OCI-LY3 (cell line): ENCODE data around the gene TRMT1.

ENCODE experiments used
- H2AFZ ChIP-seq: fragments of 200-600, 300-600 bp; shearing (Covaris generic); 2 replicates; pipeline ENCODE4 v1.6.0; 2014; ENCODE audit warnings: antibody characterized with exemption, low read depth, low read length
- H3K27ac ChIP-seq: fragments of 200-600, 300-600 bp; sonication (generic); 2 replicates; pipeline ENCODE4 v1.5.1; 2014; ENCODE audit warnings: mild to moderate bottlenecking, low read length, moderate library complexity, mixed read lengths
- H3K27me3 ChIP-seq: fragments of 200-600, 300-600 bp; sonication (generic); 2 replicates; pipeline ENCODE4 v1.6.1; 2014; ENCODE audit warnings: low read depth, low read length, mixed read lengths
- H3K36me3 ChIP-seq: fragments of 200-600, 300-600 bp; sonication (generic); replicated peaks from 2 replicates; pipeline ENCODE3; 2014; ENCODE audit warnings: low read depth, low read length, mixed read lengths
- H3K4me1 ChIP-seq: fragments of 300-600, 200-600 bp; sonication (generic); 2 replicates; pipeline ENCODE4 v1.6.1; 2014; ENCODE audit warnings: low read length, mixed read lengths
- H3K4me2 ChIP-seq: fragments of 200-600, 300-600 bp; sonication (generic); 2 replicates; pipeline ENCODE4 v1.6.1; 2014; ENCODE audit warnings: low read length, mixed read lengths
- H3K4me3 ChIP-seq: fragments of 300-600, 200-600 bp; sonication (generic); 2 replicates; pipeline ENCODE4 v1.5.1; 2014; ENCODE audit warnings: antibody characterized with exemption, mild to moderate bottlenecking, low read length, moderate library complexity
- H3K79me2 ChIP-seq: fragments of 300-600, 200-600 bp; shearing (Covaris generic); 2 replicates; pipeline ENCODE4 v1.6.1; 2014; ENCODE audit warnings: mild to moderate bottlenecking, low read length, mixed read lengths
- H3K9ac ChIP-seq: fragments of 300-600, 200-600 bp; shearing (Covaris generic); 2 replicates; pipeline ENCODE4 v1.6.0; 2014; ENCODE audit warnings: mild to moderate bottlenecking, low read length, moderate library complexity
- H3K9me3 ChIP-seq: fragments of 200-600, 300-600 bp; shearing (Covaris generic); 2 replicates; pipeline ENCODE4 v1.6.1; 2014; ENCODE audit warnings: low read length, mixed read lengths; ENCODE audit not compliant: insufficient read depth
- H4K20me1 ChIP-seq: fragments of 200-600, 300-600 bp; sonication (generic); 2 replicates; pipeline ENCODE4 v1.6.1; 2016; ENCODE audit warnings: low read length, mixed read lengths; ENCODE audit not compliant: insufficient read depth
- EZH2phosphoT487 ChIP-seq: fragments of 200-600 bp; shearing (Covaris generic); IDR thresholded peaks from 2 replicates; pipeline ENCODE4 v1.6.1; 2018; ENCODE audit warnings: antibody characterized with exemption, mixed run types, low read depth
- TF ChIP-seq, protein P1 (sequence below): fragments of 200-600, 300-600 bp; sonication (generic); IDR thresholded peaks from 2 replicates; pipeline ENCODE4 v1.5.1; 2014; ENCODE audit warnings: antibody characterized with exemption, low read length, low read depth

Gene TRMT1

DNA sequence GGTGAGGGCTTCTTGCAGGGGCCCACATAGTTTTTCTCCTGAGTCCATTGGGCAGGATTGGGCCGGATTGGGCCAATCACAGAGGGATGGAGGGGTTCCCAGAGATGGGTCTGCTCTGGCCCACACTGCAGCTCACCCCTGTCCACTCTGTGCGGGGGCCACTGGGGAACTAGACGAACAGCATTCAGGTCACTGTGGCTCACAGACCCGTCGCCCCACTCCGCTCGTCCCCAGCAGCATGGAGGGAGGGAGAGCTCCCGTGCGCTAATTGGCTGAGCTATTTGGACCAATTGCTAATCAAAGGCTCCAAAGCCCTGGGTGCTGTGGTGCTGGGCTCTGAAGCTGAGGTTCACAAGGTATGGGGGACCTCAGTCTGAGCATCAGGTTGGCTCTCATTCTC lies 12.8 kb upstream of the TRMT1 start:
- no peaks in the 10 kb centered on the region for H3K27me3 ChIP-seq
- H3K9ac ChIP-seq: no peak overlapping the region
- no peak overlapping the region for H3K4me3 ChIP-seq
- peaks cover 94% of the 10 kb centered on the region for H3K79me2 ChIP-seq
- TF ChIP-seq, protein P1, sequence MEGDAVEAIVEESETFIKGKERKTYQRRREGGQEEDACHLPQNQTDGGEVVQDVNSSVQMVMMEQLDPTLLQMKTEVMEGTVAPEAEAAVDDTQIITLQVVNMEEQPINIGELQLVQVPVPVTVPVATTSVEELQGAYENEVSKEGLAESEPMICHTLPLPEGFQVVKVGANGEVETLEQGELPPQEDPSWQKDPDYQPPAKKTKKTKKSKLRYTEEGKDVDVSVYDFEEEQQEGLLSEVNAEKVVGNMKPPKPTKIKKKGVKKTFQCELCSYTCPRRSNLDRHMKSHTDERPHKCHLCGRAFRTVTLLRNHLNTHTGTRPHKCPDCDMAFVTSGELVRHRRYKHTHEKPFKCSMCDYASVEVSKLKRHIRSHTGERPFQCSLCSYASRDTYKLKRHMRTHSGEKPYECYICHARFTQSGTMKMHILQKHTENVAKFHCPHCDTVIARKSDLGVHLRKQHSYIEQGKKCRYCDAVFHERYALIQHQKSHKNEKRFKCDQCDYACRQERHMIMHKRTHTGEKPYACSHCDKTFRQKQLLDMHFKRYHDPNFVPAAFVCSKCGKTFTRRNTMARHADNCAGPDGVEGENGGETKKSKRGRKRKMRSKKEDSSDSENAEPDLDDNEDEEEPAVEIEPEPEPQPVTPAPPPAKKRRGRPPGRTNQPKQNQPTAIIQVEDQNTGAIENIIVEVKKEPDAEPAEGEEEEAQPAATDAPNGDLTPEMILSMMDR: no peak
- TF ChIP-seq EZH2phosphoT487: no peak
- H3K4me2 ChIP-seq: no peak overlapping the region
- no peaks in the 10 kb centered on the region for H3K4me1 ChIP-seq
- no peak overlapping the region for H3K27ac ChIP-seq
- peaks cover 58% of the 10 kb centered on the region for H4K20me1 ChIP-seq
- H3K9me3 ChIP-seq: no peaks in the 10 kb centered on the region
- no peak overlapping the region for H2AFZ ChIP-seq
- peaks cover 4% of the 10 kb centered on the region for H3K36me3 ChIP-seq

DNA sequence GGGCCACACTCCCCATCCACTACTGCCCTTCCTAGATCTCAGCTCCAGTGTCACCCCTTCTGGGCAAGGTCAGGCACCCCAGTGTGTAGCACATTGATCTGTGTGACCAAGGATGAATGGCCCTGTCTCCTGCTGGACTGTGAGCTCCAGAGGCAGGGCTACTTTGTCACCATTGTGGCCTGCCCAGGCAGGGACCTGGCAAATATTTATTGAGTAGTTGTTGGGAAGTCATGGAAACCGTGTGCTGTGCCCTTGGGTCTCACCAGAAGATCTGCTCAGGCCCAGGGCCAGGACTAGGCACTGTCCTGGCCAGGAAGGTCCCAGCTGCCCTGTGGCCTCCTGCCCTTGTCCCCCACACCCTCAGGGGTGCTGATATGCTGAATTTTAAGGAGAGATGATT lies 12.0 kb upstream of the TRMT1 start:
- Histone ChIP-seq H3K79me2 (peaks cover 93% of the 10 kb centered on the region), H4K20me1 (peaks cover 57% of the 10 kb centered on the region), H3K27me3 (no peaks in the 10 kb centered on the region), H3K27ac (no peak overlapping the region), H2AFZ (no peak overlapping the region), H3K4me3 (no peak overlapping the region), H3K36me3 (peaks cover 4% of the 10 kb centered on the region), H3K4me1 (no peaks in the 10 kb centered on the region), H3K9ac (no peak overlapping the region), H3K4me2 (no peak overlapping the region), H3K9me3 (no peaks in the 10 kb centered on the region)
- no peak for TF ChIP-seq EZH2phosphoT487
- TF ChIP-seq, protein P1: no peak

DNA sequence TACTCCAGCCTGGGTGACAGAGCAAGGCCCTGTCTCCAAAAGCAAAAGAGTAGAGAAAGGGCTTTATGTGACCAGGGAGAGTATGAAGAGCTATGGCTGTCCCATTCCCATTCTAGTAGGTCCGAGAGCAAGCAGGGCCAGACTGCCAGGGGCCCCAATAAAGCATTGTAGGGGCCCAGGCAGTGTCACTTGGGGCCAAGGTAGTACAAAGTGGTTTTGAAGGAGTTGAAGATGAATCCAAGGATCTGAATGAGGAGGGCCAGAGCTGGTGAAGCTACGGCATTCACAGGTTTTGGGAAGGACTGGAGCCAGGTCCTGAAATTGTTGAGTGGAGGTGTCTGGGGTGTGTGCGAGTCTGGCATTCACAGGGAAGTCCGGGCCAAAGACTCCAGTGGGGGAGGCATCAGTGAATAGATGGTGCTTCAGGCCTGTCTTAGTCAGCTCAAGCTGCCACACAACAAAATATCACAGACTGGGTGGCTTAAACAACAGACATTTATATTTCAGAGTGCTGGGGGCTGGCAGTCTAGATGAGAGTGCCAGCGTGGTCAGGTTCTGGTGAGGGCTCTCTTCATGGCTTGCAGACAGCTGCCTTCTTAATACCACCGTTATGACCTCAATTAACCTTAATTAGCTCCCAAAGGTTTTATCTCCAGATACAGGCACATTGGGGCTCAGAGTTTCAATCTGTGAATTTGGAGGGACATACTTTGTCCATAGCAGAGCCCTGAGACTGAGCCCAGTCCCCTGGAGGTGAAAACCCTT lies 11.5 kb upstream of the TRMT1 start:
- H3K9me3 ChIP-seq: no peaks in the 10 kb centered on the region
- H3K4me1 ChIP-seq: no peaks in the 10 kb centered on the region
- H3K27me3 ChIP-seq: no peaks in the 10 kb centered on the region
- TF ChIP-seq, protein P1: no peak
- TF ChIP-seq EZH2phosphoT487: no peak
- no peak overlapping the region for H3K4me2 ChIP-seq
- no peak overlapping the region for H2AFZ ChIP-seq
- H3K36me3 ChIP-seq: peaks cover 4% of the 10 kb centered on the region
- H3K9ac ChIP-seq: no peak overlapping the region
- H3K79me2 ChIP-seq: peaks cover 93% of the 10 kb centered on the region
- no peak overlapping the region for H3K4me3 ChIP-seq
- no peak overlapping the region for H3K27ac ChIP-seq
- peaks cover 54% of the 10 kb centered on the region for H4K20me1 ChIP-seq

DNA sequence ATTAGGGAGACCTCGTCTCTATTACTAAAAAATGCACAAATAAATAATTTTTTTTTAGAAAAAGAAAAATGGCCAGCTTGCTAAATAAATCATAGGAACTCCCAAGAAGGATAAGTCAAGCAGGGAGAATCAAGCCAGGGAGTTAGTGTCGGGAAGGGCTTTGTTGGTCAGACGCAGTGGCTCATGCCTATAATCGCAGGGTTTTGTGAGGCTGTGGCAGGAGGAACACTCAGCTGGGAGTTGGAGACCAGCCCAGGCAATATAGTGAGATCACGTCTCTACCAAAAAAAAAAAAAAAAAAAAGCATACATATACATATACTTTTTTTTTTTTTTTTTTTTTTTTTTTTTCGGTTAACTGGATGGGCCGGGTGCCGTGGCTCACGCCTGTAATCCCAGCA lies 10.5 kb upstream of the TRMT1 start:
- no peak overlapping the region for H3K4me2 ChIP-seq
- H3K9me3 ChIP-seq: no peaks in the 10 kb centered on the region
- peaks cover 57% of the 10 kb centered on the region for H4K20me1 ChIP-seq
- H3K27me3 ChIP-seq: no peaks in the 10 kb centered on the region
- TF ChIP-seq, protein P1: no peak
- no peak for TF ChIP-seq EZH2phosphoT487
- H3K79me2 ChIP-seq: peaks cover 93% of the 10 kb centered on the region
- H3K4me1 ChIP-seq: no peaks in the 10 kb centered on the region
- H3K9ac ChIP-seq: no peak overlapping the region
- no peak overlapping the region for H3K27ac ChIP-seq
- H3K36me3 ChIP-seq: peaks cover 6% of the 10 kb centered on the region
- no peak overlapping the region for H3K4me3 ChIP-seq
- H2AFZ ChIP-seq: no peak overlapping the region
